Mucosa of descending colon (tissue), 3 donors: ENCODE measurements around the gene SPATS2L. TPM values are rescaled to one million over a fixed set of nuclear protein-coding genes. Genes with fewer than 3 reads are reported as not detected.

Experiments
- ATAC-seq: fragments of 200-7000 bp; cut with Tn5 transposase; one replicate; pipeline ENCODE4 v1.9.1; 2020; ENCODE audit warnings: mild to moderate bottlenecking, moderate library complexity
- DNase-seq, 3 donors: peaks; one replicate each; pipeline ENCODE4 v3.0.0-alpha.2; 2020
- H3K36me3 ChIP-seq: fragments of 200-600 bp; one replicate; pipeline ENCODE4 v1.8.0; 2021; ENCODE audit warnings: low read depth, mild to moderate bottlenecking
- H3K4me1 ChIP-seq: fragments of 200-600 bp; one replicate; pipeline ENCODE4 v1.8.0; 2021; ENCODE audit warnings: low read depth, mild to moderate bottlenecking
- H3K4me3 ChIP-seq: fragments of 200-600 bp; one replicate; pipeline ENCODE4 v1.8.0; 2021; ENCODE audit warnings: mild to moderate bottlenecking
- H3K9me3 ChIP-seq: fragments of 200-600 bp; one replicate; pipeline ENCODE4 v1.8.0; 2021; ENCODE audit warnings: mild to moderate bottlenecking
- intact Hi-C, 2 donors: fragments of 100-400 bp; cut with DNase I in 1 of 2; cut with micrococcal nuclease in 1 of 2; formaldehyde crosslinking; loops; one replicate each; pipeline versions ENCODE4 v1.11.0 to v1.11.1; 2022; cut with DNase I, micrococcal nuclease
- total RNA-seq, 3 donors: library from RNA; stranded (reverse); fragmentation: NEBNext Ultra II Directional in 2 of 3; extraction: Animal tissue kit (Norgen Biotek cat#: 25700) in 2 of 3; gene quantifications; one replicate each; pipeline versions ENCODE4 v1.2.1 to v1.2.4, GENCODE V29; 2021 to 2023
- TF ChIP-seq, protein P1 (sequence below): fragments of 200-600 bp; IDR thresholded peaks from one replicate; pipeline ENCODE4 v1.8.0; 2022; ENCODE audit warnings: antibody characterized with exemption, mild to moderate bottlenecking
- donor health status: DM: no; HTN: no; CAD: no; lungs with moderate emphysema.
- donor health status: DM: no; HTN: no; CAD: no.
- donor health status: DM: no; HTN: yes; CAD: no.

The SPATS2L gene
- total RNA-seq, 3 donors from 2014 or later: 160 to 238 (median 232) TPM

DNA sequence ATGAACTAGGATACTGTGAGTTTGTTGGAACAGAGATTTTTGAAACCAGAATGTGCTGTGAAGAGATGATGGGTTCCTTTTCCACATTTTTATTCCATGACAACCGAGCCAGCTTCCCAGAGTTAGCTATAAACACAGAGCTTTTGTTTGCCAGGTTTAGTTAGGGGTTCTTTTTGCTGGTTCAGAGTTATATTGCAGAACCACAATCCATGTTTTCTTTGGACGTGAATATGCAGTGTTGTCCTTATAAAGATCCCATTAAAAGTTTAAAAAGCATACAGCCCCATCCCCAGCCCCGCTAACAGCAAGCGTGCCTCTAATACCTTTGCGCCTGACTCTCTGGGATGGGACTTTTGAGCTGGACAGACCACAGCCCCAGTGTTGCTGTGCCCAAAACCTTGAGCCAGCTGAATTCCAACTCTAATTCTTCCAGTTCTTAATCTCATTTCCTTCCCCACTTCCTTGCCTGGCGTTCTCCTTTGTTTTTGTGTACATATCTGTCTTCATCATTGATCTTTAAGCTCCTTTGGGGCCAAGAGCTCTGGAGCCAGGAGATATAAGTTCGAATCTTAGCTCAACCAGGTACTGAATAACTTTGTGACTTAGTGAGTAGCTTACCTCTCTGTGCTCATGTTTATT lies 72.3 kb downstream of the SPATS2L start:
- TF ChIP-seq, protein P1, sequence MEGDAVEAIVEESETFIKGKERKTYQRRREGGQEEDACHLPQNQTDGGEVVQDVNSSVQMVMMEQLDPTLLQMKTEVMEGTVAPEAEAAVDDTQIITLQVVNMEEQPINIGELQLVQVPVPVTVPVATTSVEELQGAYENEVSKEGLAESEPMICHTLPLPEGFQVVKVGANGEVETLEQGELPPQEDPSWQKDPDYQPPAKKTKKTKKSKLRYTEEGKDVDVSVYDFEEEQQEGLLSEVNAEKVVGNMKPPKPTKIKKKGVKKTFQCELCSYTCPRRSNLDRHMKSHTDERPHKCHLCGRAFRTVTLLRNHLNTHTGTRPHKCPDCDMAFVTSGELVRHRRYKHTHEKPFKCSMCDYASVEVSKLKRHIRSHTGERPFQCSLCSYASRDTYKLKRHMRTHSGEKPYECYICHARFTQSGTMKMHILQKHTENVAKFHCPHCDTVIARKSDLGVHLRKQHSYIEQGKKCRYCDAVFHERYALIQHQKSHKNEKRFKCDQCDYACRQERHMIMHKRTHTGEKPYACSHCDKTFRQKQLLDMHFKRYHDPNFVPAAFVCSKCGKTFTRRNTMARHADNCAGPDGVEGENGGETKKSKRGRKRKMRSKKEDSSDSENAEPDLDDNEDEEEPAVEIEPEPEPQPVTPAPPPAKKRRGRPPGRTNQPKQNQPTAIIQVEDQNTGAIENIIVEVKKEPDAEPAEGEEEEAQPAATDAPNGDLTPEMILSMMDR: no peak
- H3K9me3 ChIP-seq: no peaks in the 10 kb centered on the region
- H3K4me1 ChIP-seq: peaks cover 62% of the 10 kb centered on the region
- DNase-seq: no peak
- no peak for ATAC-seq
- H3K36me3 ChIP-seq: no peaks in the 10 kb centered on the region
- H3K4me3 ChIP-seq: no peak overlapping the region
- intact Hi-C loops: no loop called here

DNA sequence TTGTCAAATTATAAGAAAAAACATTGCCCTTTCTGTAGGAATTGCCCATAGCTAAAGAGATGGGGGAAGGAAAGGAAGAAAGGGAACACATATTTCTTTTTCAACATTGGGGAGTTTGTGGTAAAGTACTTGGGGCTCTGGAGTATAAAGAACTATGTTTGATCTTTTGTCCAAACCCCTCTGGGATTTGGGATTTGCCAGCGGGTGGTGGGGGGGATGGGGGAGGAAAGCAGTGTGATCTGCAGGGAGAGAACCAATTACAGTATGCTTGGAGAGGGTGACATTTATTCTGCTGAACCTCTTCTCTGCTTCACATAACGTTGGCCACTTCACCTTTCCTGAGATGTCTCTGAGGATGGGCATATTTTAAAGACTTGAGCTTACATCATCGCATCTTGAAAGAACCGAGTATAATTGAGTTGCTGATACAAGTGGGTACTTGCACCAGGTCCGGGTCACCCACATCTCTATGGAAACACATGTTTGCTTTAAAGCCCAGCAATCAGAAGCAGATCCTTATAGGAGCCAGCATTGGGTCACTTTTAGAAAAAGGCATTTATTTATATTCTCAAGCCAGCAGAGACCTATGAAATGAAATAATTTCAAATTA lies 73.1 kb downstream of the SPATS2L start:
- H3K4me1 ChIP-seq: peaks cover 58% of the 10 kb centered on the region
- intact Hi-C loops: no loop called here
- no peaks in the 10 kb centered on the region for H3K36me3 ChIP-seq
- H3K9me3 ChIP-seq: no peaks in the 10 kb centered on the region
- ATAC-seq: no peak
- no peak overlapping the region for H3K4me3 ChIP-seq
- DNase-seq: no peak
- TF ChIP-seq, protein P1: no peak

DNA sequence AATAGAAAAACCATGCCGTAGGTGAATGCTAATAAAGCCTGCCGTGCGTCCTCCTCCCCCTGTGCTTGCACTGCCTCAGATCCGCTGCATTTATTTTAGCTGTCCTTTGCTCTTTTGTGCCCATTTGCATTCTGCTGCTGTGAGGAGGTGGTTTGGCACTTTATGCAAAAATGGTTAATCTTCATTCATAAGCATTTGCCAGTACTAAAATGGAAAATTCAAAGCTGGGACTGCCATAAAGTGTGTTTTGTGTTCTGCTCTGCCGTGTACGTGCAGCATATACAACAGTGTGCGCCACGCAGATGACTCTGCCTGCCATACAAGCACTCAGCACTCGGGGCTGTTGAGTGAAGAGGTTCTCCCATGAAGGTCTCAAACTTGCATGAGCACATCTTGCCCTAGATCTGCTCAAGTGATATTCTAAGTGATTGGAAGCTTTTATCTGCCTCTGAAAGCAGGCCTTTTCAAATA lies 73.6 kb downstream of the SPATS2L start:
- intact Hi-C loops: no loop called here
- DNase-seq (no peak), ATAC-seq (no peak)
- Histone ChIP-seq H3K9me3 (no peaks in the 10 kb centered on the region), H3K4me1 (peaks cover 53% of the 10 kb centered on the region), H3K36me3 (no peaks in the 10 kb centered on the region), H3K4me3 (no peak overlapping the region)
- TF ChIP-seq, protein P1: no peak

DNA sequence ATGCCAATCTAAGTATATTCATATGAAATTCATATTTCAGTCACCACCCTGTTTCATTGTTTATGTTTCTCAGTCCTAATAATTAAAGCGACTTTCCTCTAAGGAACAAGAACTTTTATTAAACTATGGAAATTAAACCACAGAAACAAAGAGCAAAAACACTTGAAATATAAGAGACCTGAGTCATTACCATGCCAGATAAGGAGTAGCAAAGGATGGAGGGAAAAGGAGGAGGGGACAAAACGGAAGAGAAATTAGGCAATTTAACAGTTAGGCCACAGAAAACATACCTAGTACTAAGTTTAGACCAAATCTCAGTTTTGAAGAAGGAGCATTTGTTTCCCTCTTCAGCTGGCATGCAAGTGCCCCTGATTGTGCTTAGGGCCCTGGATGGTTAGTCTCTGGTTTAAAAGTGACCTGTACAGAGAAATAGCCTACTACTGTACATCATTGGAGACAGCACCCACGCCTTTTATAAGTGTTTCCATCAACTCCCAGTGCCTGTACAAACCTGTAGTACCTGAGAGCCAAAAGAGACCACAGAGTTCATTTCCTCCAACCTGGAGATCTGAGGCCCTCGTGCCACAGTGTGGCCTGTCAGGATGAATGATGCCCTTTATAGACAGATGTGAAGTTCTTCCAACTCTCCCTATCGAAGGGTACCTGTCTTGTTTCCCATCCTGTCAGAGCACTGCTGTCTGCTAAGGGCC lies 74.5 kb downstream of the SPATS2L start:
- intact Hi-C loops: no loop called here
- Histone ChIP-seq H3K4me3 (no peak overlapping the region), H3K36me3 (no peaks in the 10 kb centered on the region), H3K9me3 (no peaks in the 10 kb centered on the region), H3K4me1 (peaks cover 44% of the 10 kb centered on the region)
- ATAC-seq: no peak
- no peak for DNase-seq
- TF ChIP-seq, protein P1: no peak

DNA sequence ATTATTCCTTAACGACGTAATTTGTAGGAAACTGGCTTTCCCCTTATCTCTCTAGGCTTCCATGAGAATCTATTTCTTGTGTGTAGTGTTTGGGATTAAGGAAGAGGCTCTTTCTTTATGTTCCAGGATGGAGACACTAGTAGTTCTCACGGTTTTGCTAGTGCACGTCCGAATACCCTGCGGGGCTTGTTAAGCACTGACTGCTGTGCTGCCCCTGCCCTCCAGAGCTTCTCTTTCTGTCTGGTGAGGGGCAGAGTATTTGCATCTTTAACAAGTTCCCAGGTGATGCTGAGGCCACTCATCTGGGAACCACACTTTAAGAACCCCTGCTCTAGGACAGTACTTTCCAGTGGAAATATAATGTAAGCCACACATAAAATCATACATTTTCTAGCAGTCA lies 76.4 kb downstream of the SPATS2L start:
- no peak for DNase-seq
- no peak for ATAC-seq
- peaks cover 33% of the 10 kb centered on the region for H3K4me1 ChIP-seq

More for the DNA sequence above, 76.4 kb downstream of the SPATS2L start:
- intact Hi-C loops: no loop called here
- Histone ChIP-seq H3K4me3 (no peak overlapping the region), H3K9me3 (no peaks in the 10 kb centered on the region), H3K36me3 (no peaks in the 10 kb centered on the region)
- TF ChIP-seq, protein P1: no peak
